T-helper 1 cell treated with Interleukin-12 subunit alpha and Interleukin-12 subunit beta and Interleukin-4 antibody, amounts not matched to agents 30 μg/mL and 1 μg/mL, for 36 hours (primary cell): ENCODE results near the gene KIAA1217.
"Not testable (repeated sequence)": the region's sequence is repeated elsewhere in the genome, so short reads cannot be mapped to it uniquely, and the experiment has no call there.

ENCODE experiments used
- H3K27ac Mint-ChIP-seq: one replicate; pipeline ENCODE4 v1.8.0; 2021; ENCODE audit warnings: mild to moderate bottlenecking, mixed read lengths
- H3K27me3 Mint-ChIP-seq: one replicate; pipeline ENCODE4 v1.8.0; 2021; ENCODE audit warnings: low read depth, mixed read lengths
- H3K36me3 Mint-ChIP-seq: one replicate; pipeline ENCODE4 v1.8.0; 2021; ENCODE audit warnings: low read depth, mixed read lengths
- H3K4me1 Mint-ChIP-seq: one replicate; pipeline ENCODE4 v1.8.0; 2021; ENCODE audit warnings: low read depth, mixed read lengths
- H3K4me3 Mint-ChIP-seq: one replicate; pipeline ENCODE4 v1.8.0; 2021; ENCODE audit warnings: mild to moderate bottlenecking, moderate library complexity, mixed read lengths
- H3K9me3 Mint-ChIP-seq: one replicate; pipeline ENCODE4 v1.8.0; 2021; ENCODE audit warnings: mixed read lengths

The KIAA1217 gene

GRCh38 chr10:24467136-24467535, 258.2 kb downstream of the KIAA1217 start:
- no peaks in the 10 kb centered on the region for H3K27me3 Mint-ChIP-seq
- peaks cover 3% of the 10 kb centered on the region for H3K9me3 Mint-ChIP-seq
- H3K4me3 Mint-ChIP-seq = peak overlapping the region; percentile 49
- H3K27ac Mint-ChIP-seq = peak overlapping the region; percentile 52
- H3K4me1 Mint-ChIP-seq = peaks cover 52% of the 10 kb centered on the region
- peaks cover 2% of the 10 kb centered on the region for H3K36me3 Mint-ChIP-seq

GRCh38 chr10:24467605-24468004, 258.7 kb downstream of the KIAA1217 start:
- Mint-ChIP-seq H3K4me3 (peak overlapping the region; percentile 49), H3K27ac (peak overlapping the region; percentile 52), H3K9me3 (peaks cover 7% of the 10 kb centered on the region), H3K4me1 (peaks cover 50% of the 10 kb centered on the region), H3K36me3 (peaks cover 2% of the 10 kb centered on the region), H3K27me3 (no peaks in the 10 kb centered on the region)

DNA sequence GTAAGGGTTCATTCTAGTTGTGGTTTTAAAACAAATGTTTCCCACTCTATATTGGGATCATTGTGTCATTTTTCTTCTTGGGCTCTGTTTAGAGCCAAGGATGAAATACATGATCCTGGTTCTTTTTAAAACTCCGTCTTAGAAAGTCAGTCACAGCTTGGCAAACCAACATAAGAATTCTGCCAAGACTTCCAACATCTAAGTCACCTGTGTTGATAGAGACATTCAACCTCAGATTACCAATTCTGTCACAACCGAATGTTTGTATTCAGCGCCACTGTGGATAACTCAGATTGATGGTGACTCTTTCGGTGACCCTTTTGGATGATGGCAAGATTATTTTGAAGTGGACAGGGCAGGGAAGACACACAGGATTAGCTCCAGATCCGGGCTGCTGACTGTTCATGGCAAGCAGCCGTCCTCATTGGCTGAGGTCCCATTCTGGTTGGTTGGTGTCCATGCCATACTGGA, 259.4 kb downstream of the KIAA1217 start:
- Mint-ChIP-seq H3K36me3 (peaks cover 9% of the 10 kb centered on the region), H3K4me1 (peaks cover 44% of the 10 kb centered on the region)

GRCh38 chr10:24469993-24470392, 261.1 kb downstream of the KIAA1217 start:
- peaks cover 28% of the 10 kb centered on the region for H3K4me1 Mint-ChIP-seq
- H3K36me3 Mint-ChIP-seq = peaks cover 15% of the 10 kb centered on the region
- peaks cover 14% of the 10 kb centered on the region for H3K9me3 Mint-ChIP-seq
- no peaks in the 10 kb centered on the region for H3K27me3 Mint-ChIP-seq
- no peak overlapping the region for H3K4me3 Mint-ChIP-seq
- no peak overlapping the region for H3K27ac Mint-ChIP-seq

More for the DNA sequence above, 259.4 kb downstream of the KIAA1217 start:
- Mint-ChIP-seq H3K9me3 (peaks cover 8% of the 10 kb centered on the region), H3K27me3 (no peaks in the 10 kb centered on the region), H3K27ac (no peak overlapping the region), H3K4me3 (peak overlapping the region; percentile 49)

- H3K36me3 Mint-ChIP-seq = peaks cover 28% of the 10 kb centered on the region
- H3K4me3 Mint-ChIP-seq = no peak overlapping the region
- peaks cover 21% of the 10 kb centered on the region for H3K9me3 Mint-ChIP-seq
- H3K27me3 Mint-ChIP-seq = no peaks in the 10 kb centered on the region
- no peaks in the 10 kb centered on the region for H3K4me1 Mint-ChIP-seq
- H3K27ac Mint-ChIP-seq = no peak overlapping the region
These were observed 266.7 kb downstream of the KIAA1217 start for GRCh38 chr10:24475598-24475997.

DNA sequence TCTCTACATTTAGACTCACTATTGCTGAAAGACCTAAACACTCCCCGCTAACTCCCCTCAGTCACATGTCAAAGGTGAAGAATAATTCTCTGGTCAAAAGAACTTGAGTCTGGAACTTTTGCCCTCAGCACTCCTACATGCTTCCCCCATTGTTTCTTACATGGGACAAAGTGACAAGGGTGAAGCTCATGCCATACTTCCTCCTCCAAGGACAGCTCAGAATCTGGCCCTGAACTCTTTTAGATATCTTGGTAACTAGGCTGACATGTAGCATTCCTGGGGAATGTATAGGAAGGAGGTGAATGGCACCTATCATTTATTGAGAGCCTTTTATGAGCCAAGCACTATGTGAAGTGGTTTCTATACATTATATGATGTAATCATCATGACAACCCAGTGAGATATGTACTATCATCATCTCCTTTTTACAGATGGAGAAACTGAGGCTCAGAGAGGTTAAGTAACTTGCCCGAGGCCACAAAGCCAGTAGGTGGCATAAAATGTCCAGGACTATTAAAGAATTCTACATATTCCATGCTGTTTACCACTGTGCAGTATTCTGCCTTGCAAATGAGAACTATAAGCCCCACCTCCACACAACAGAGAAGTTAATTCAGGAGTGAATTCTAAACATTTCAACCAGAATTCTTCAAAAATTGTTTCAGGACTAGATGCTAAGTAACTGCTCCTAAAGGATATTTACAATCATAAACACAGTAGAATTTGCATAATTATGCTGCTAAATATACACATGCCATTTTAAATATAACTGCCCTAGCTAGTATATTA, 268.2 kb downstream of the KIAA1217 start:
- H3K9me3 Mint-ChIP-seq = peaks cover 21% of the 10 kb centered on the region

GRCh38 chr10:24477915-24478314, 269.0 kb downstream of the KIAA1217 start:
- Mint-ChIP-seq H3K4me1 (no peaks in the 10 kb centered on the region), H3K4me3 (no peak overlapping the region), H3K9me3 (peaks cover 14% of the 10 kb centered on the region), H3K36me3 (peaks cover 29% of the 10 kb centered on the region), H3K27me3 (no peaks in the 10 kb centered on the region), H3K27ac (no peak overlapping the region)

More for the DNA sequence above, 268.2 kb downstream of the KIAA1217 start:
- H3K4me3 Mint-ChIP-seq = no peak overlapping the region
- no peak overlapping the region for H3K27ac Mint-ChIP-seq
- no peaks in the 10 kb centered on the region for H3K4me1 Mint-ChIP-seq
- no peaks in the 10 kb centered on the region for H3K27me3 Mint-ChIP-seq
- peaks cover 31% of the 10 kb centered on the region for H3K36me3 Mint-ChIP-seq

GRCh38 chr10:24479806-24480205, 270.9 kb downstream of the KIAA1217 start:
- peaks cover 18% of the 10 kb centered on the region for H3K36me3 Mint-ChIP-seq
- peaks cover 8% of the 10 kb centered on the region for H3K4me1 Mint-ChIP-seq
- no peaks in the 10 kb centered on the region for H3K27me3 Mint-ChIP-seq
- H3K27ac Mint-ChIP-seq = no peak overlapping the region
- peaks cover 8% of the 10 kb centered on the region for H3K9me3 Mint-ChIP-seq
- no peak overlapping the region for H3K4me3 Mint-ChIP-seq

GRCh38 chr10:24480447-24480846, 271.5 kb downstream of the KIAA1217 start:
- peaks cover 8% of the 10 kb centered on the region for H3K4me1 Mint-ChIP-seq
- peaks cover 13% of the 10 kb centered on the region for H3K36me3 Mint-ChIP-seq
- H3K27me3 Mint-ChIP-seq = no peaks in the 10 kb centered on the region
- no peak overlapping the region for H3K4me3 Mint-ChIP-seq
- no peak overlapping the region for H3K27ac Mint-ChIP-seq
- H3K9me3 Mint-ChIP-seq = peaks cover 7% of the 10 kb centered on the region

DNA sequence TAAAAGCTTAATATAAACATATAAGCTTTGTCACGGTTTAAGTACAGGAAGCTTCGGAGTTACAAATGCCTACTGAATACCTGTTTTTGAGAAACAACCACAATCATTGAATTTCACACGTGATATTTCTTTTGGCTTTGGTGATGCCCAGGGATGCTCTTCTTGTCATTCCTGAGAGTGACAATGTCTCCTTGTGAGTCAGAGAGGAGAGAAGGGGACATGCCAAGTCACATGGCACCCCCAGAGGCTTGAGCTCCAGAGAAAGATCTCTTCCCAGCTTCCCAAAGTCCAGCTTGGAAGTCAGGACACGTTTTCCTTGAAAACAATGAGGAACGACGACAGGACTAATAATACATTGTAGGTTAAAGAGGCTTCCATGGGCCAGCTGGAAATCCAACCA, 272.3 kb downstream of the KIAA1217 start:
- peaks cover 8% of the 10 kb centered on the region for H3K4me1 Mint-ChIP-seq
- H3K4me3 Mint-ChIP-seq = no peak overlapping the region
- H3K27me3 Mint-ChIP-seq = no peaks in the 10 kb centered on the region
- no peak overlapping the region for H3K27ac Mint-ChIP-seq
- peaks cover 4% of the 10 kb centered on the region for H3K9me3 Mint-ChIP-seq
- H3K36me3 Mint-ChIP-seq = peaks cover 10% of the 10 kb centered on the region

DNA sequence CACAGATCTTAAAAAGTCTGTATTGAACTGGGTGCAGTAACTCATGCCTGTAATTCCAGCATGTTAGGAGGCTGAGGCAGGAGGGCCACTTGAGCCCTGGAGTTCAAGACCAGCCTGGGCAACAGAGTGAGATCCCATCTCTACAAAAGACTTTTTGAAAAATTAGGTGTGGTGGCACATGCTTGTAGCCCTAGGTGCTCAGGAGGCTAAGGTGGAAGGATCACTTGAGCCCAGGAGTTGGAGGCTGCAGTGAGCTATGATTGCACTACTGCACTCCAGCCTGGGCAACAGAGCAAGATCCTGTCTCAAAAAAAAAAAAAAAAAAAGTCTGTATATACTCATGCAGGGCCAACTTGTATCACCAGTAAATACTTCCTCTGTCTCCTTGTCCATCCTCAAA, 273.8 kb downstream of the KIAA1217 start:
- H3K36me3 Mint-ChIP-seq = peaks cover 14% of the 10 kb centered on the region
- H3K4me1 Mint-ChIP-seq, H3K4me3 Mint-ChIP-seq, H3K27ac Mint-ChIP-seq, H3K27me3 Mint-ChIP-seq, H3K9me3 Mint-ChIP-seq: not testable (repeated sequence)

DNA sequence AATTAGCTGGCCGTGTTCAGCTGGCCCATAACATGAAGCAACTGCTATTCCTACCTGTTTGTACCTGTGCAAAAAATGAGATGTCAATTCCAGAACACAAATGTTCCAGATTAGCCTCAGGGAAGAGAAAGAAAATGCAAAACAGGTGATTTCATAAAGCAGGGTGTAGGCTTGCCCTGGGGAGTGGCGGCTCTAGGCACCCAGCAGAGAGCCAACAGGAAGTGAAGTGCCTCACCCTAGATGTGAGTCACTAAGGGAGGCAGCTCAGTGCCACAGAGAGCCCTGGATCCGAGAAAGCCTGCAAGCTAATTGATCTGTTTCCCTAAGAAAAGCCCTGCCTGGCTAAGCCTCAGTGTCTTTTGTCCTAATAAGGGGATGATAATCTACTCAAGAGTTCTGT, 274.8 kb downstream of the KIAA1217 start:
- H3K36me3 Mint-ChIP-seq = peaks cover 14% of the 10 kb centered on the region
- peaks cover 8% of the 10 kb centered on the region for H3K4me1 Mint-ChIP-seq
- H3K27me3 Mint-ChIP-seq = no peaks in the 10 kb centered on the region
- no peak overlapping the region for H3K4me3 Mint-ChIP-seq
- H3K9me3 Mint-ChIP-seq = peaks cover 4% of the 10 kb centered on the region
- peak overlapping the region; percentile 32 for H3K27ac Mint-ChIP-seq

DNA sequence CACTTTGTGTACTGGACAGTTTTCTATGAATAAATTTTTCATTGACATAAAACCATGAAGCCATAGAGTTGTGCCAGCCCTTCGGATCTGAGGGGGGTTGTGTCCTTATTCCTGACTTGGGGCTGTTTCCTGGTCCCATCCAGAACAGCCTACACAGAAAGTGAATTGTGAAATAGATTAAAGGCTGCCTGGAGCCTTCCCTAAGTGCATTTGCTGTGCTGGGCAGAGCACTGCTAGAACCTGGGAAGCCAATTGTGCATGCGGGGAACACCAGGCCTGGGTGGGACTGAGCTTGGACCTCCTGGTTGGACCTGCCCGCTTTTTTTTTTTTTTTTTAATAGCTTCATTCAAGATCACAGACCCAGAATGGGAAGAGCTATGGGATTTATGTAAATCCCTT, 275.8 kb downstream of the KIAA1217 start:
- no peaks in the 10 kb centered on the region for H3K9me3 Mint-ChIP-seq
- H3K4me1 Mint-ChIP-seq = peaks cover 8% of the 10 kb centered on the region
- H3K4me3 Mint-ChIP-seq = no peak overlapping the region
- no peak overlapping the region for H3K27ac Mint-ChIP-seq
- no peaks in the 10 kb centered on the region for H3K27me3 Mint-ChIP-seq
- H3K36me3 Mint-ChIP-seq = peaks cover 10% of the 10 kb centered on the region

- no peak overlapping the region for H3K27ac Mint-ChIP-seq
- no peaks in the 10 kb centered on the region for H3K27me3 Mint-ChIP-seq
- no peak overlapping the region for H3K4me3 Mint-ChIP-seq
- peaks cover 8% of the 10 kb centered on the region for H3K4me1 Mint-ChIP-seq
- H3K9me3 Mint-ChIP-seq = no peaks in the 10 kb centered on the region
- peaks cover 10% of the 10 kb centered on the region for H3K36me3 Mint-ChIP-seq
These were observed 276.4 kb downstream of the KIAA1217 start for GRCh38 chr10:24485304-24485703.

DNA sequence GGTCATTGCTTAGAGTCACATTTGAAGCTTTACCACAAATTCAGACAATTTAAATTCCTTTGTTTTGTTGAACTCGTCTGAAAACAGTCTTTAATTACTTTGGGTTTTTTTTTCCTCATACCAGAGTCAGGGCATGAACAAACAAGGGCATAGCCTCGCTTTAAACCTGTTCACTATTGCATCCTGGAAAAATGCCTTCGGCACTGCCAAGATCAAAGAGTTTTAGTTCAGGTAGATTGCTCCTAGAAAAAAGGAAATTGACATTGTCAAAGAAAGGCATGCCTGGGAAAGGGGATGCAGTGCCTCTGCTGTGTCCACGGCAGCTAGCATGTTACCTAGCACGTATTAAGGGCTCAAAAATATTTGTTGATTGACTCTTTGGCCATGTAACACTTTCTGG, 279.7 kb downstream of the KIAA1217 start:
- peaks cover 3% of the 10 kb centered on the region for H3K4me1 Mint-ChIP-seq
- no peak overlapping the region for H3K4me3 Mint-ChIP-seq
- no peaks in the 10 kb centered on the region for H3K9me3 Mint-ChIP-seq
- no peak overlapping the region for H3K27ac Mint-ChIP-seq
- peaks cover 4% of the 10 kb centered on the region for H3K27me3 Mint-ChIP-seq
- peaks cover 7% of the 10 kb centered on the region for H3K36me3 Mint-ChIP-seq
